GM12878 (cell line): ENCODE measurements around the gene CD7. TPM values are rescaled to one million over a fixed set of nuclear protein-coding genes. Genes with fewer than 3 reads are reported as not detected.

Source experiments
- ATAC-seq: fragments of 200-7000 bp; cut with Tn5 transposase; 3 replicates; pipeline ENCODE4 v1.9.1; 2020; ENCODE audit warnings: mild to moderate bottlenecking, moderate library complexity
- BruUV-seq: library from RNA; stranded (reverse); fragments of 400-500 nt; replicated peaks from 2 replicates; lab custom pipeline; 2021; lab: Mats Ljungman, UMichigan
- CTCF ChIA-PET: fragments of 300-600 bp; sonication (Branson Sonifier 250); formaldehyde crosslinking; extraction: SDS; loops from one replicate; lab custom pipeline; 2021; ENCODE audit warnings: inconsistent platforms; lab: Yijun Ruan, JAX
- POLR2A ChIA-PET: fragments of 350-600 bp; formaldehyde crosslinking; extraction: SDS; loops from one replicate; lab custom pipeline; 2021; ENCODE audit warnings: inconsistent platforms; lab: Charles Lee
- RAD21 ChIA-PET: fragments of 300-600 bp; sonication (Branson Sonifier 250); formaldehyde crosslinking; loops from one replicate; lab custom pipeline; 2023; ENCODE audit warnings: antibody characterized with exemption; ENCODE audit not compliant: unreplicated experiment; lab: Charles Lee
- SMC1A ChIA-PET: fragments of 300-600 bp; sonication (Branson Sonifier 250); formaldehyde crosslinking; loops from one replicate; lab custom pipeline; 2023; ENCODE audit not compliant: unreplicated experiment, uncharacterized antibody; lab: Charles Lee
- DNase-seq: peaks from one replicate; pipeline ENCODE4 v3.0.0-alpha.2; 2011; ENCODE audit warnings: low read depth, low spot score
- FAIRE-seq: peaks from 3 replicates; lab custom pipeline; 2011; peaks lifted over from hg19 to GRCh38; lab: Jason Lieb, UNC
- H2AFZ ChIP-seq: 2 replicates; pipeline ENCODE4 v1.6.0; 2011; ENCODE audit warnings: low read depth, low read length, control low read depth; ENCODE audit not compliant: control insufficient read depth
- H3K27ac ChIP-seq: 2 replicates; pipeline ENCODE4 v1.5.1; 2011; ENCODE audit warnings: control low read depth; ENCODE audit not compliant: control insufficient read depth, insufficient read depth
- H3K27me3 ChIP-seq, 2 experiments: replicated peaks in 1 of 2; 2 replicates each; pipeline versions ENCODE4 v1.6.0 to v1.6.1; 2011; ENCODE audit warnings: low read length in 1 of 2; ENCODE audit not compliant: control insufficient read depth in 2 of 2, insufficient read depth in 2 of 2
- H3K36me3 ChIP-seq, 2 experiments: 2 replicates each; pipeline ENCODE4 v1.5.1; 2011; ENCODE audit warnings: low read length in 1 of 2; ENCODE audit not compliant: control insufficient read depth in 2 of 2, insufficient read depth in 2 of 2
- H3K4me1 ChIP-seq: 2 replicates; pipeline ENCODE4 v1.6.1; 2011; ENCODE audit warnings: mild to moderate bottlenecking, low read length, moderate library complexity, mixed read lengths; ENCODE audit not compliant: control insufficient read depth, insufficient read depth
- H3K4me2 ChIP-seq: 2 replicates; pipeline ENCODE4 v1.6.0; 2011; ENCODE audit warnings: control low read depth; ENCODE audit not compliant: control insufficient read depth, insufficient read depth
- H3K4me3 ChIP-seq: fragments of 200-600 bp; sonication (generic); 2 replicates; pipeline ENCODE4 v1.5.1; 2016
- H3K79me2 ChIP-seq: 2 replicates; pipeline ENCODE4 v1.6.0; 2011; ENCODE audit warnings: low read length; ENCODE audit not compliant: control insufficient read depth, insufficient read depth
- H3K9ac ChIP-seq: 2 replicates; pipeline ENCODE4 v1.8.0; 2011; ENCODE audit warnings: low read length, control low read depth, mixed read lengths; ENCODE audit not compliant: control insufficient read depth, insufficient read depth
- H3K9me3 ChIP-seq: replicated peaks from 3 replicates; pipeline ENCODE4 v1.5.1; 2011; ENCODE audit warnings: mild to moderate bottlenecking, low read length; ENCODE audit not compliant: control insufficient read depth, insufficient read depth
- H4K20me1 ChIP-seq: 2 replicates; pipeline ENCODE4 v1.6.0; 2011; ENCODE audit not compliant: control insufficient read depth, insufficient read depth
- BMI1 ChIP-seq: fragments of 450-650 bp; IDR thresholded peaks from 2 replicates; pipeline ENCODE4 v1.6.1; 2016; ENCODE audit warnings: mild to moderate bottlenecking, moderate library complexity, borderline replicate concordance
- CBFB ChIP-seq: IDR thresholded peaks from 2 replicates; pipeline ENCODE4 v1.6.1; 2016; ENCODE audit warnings: antibody characterized with exemption, low read depth
- CHD4 ChIP-seq: fragments of 200-600 bp; sonication (generic); IDR thresholded peaks from 2 replicates; pipeline ENCODE4 v1.6.1; 2016; ENCODE audit warnings: mild to moderate bottlenecking
- CREM ChIP-seq: IDR thresholded peaks from 2 replicates; pipeline ENCODE4 v1.6.1; 2014; ENCODE audit warnings: antibody characterized with exemption, low read depth
- EP300 ChIP-seq, 2 experiments: fragments of 150-350 bp in 1 of 2; IDR thresholded peaks; 2 replicates each; pipeline ENCODE4 v1.6.1; 2011 to 2012; ENCODE audit warnings: low read depth in 2 of 2, low read length in 2 of 2, borderline replicate concordance in 1 of 2, improper control_type of control experiment in 1 of 2, inconsistent platforms in 1 of 2; ENCODE audit not compliant: control insufficient read depth in 1 of 2
- IRF4 ChIP-seq: IDR thresholded peaks from 2 replicates; pipeline ENCODE4 v1.6.1; 2011; ENCODE audit warnings: low read depth, low read length
- KAT2A ChIP-seq: conservative IDR thresholded peaks from 2 replicates; pipeline ENCODE4 v1.6.1; 2011; ENCODE audit warnings: low read depth, low read length; ENCODE audit not compliant: control insufficient read depth
- MYB ChIP-seq: fragments of 150-350 bp; IDR thresholded peaks from 2 replicates; pipeline ENCODE4 v1.6.1; 2014; ENCODE audit warnings: mild to moderate bottlenecking, low read depth, low read length, borderline replicate concordance
- RAD51 ChIP-seq: fragments of 450-650 bp; IDR thresholded peaks from 2 replicates; pipeline ENCODE4 v1.6.1; 2016; ENCODE audit warnings: moderate library complexity, mild to moderate bottlenecking, inconsistent platforms
- SMC3 ChIP-seq: IDR thresholded peaks from 2 replicates; pipeline ENCODE4 v1.6.1; 2011; ENCODE audit warnings: low read length, improper control_type of control experiment, borderline replicate concordance
- SUPT20H ChIP-seq: IDR thresholded peaks from 2 replicates; pipeline ENCODE4 v1.6.1; 2011; ENCODE audit warnings: low read depth, mild to moderate bottlenecking, low read length, moderate library complexity, borderline replicate concordance; ENCODE audit not compliant: control insufficient read depth
- TAF1 ChIP-seq: IDR thresholded peaks from 2 replicates; pipeline ENCODE4 v1.6.1; 2011; ENCODE audit warnings: mild to moderate bottlenecking, low read depth, low read length, borderline replicate concordance
- TCF3 ChIP-seq: IDR thresholded peaks from 2 replicates; pipeline ENCODE4 v1.6.1; 2012; ENCODE audit warnings: low read depth, mild to moderate bottlenecking, low read length, borderline replicate concordance; ENCODE audit not compliant: insufficient read depth
- WRNIP1 ChIP-seq: IDR thresholded peaks from 2 replicates; pipeline ENCODE4 v1.6.1; 2011; ENCODE audit warnings: low read depth, low read length, improper control_type of control experiment, borderline replicate concordance
- ZBED1 ChIP-seq: IDR thresholded peaks from 2 replicates; pipeline ENCODE4 v1.6.1; 2016; ENCODE audit warnings: borderline replicate concordance
- ZNF217 ChIP-seq: fragments of 450-650 bp; IDR thresholded peaks from 2 replicates; pipeline ENCODE4 v1.6.1; 2017; ENCODE audit warnings: antibody characterized with exemption, mild to moderate bottlenecking
- ZNF622 ChIP-seq: fragments of 450-650 bp; IDR thresholded peaks from 2 replicates; pipeline ENCODE4 v1.6.1; 2017; ENCODE audit warnings: mild to moderate bottlenecking, inconsistent platforms
- WGBS: methylation state at CpG from one replicate; pipeline ENCODE4 v1.1.6; 2016; ENCODE audit warnings: low lambda C conversion rate; ENCODE audit not compliant: insufficient replicate concordance, insufficient coverage; ENCODE audit errors: missing lambda C conversion rate; 5-methylcytosine and 5-hydroxymethylcytosine counted together
- in situ Hi-C: fragments of 300-500 bp; cut with MboI; formaldehyde crosslinking; loops from 9 replicates; pipeline ENCODE4 v1.14.3; 2018; ENCODE audit warnings: mixed read lengths
- intact Hi-C: fragments of 100-400 bp; cut with micrococcal nuclease; formaldehyde crosslinking; loops from one replicate; pipeline ENCODE4 v1.14.2; 2022; ENCODE audit not compliant: unreplicated experiment
- polyA plus RNA-seq, 11 experiments: library from polyadenylated mRNA; depleted of rRNA in 4 of 11; unstranded in 6 of 11; stranded (reverse) in 5 of 11; fragments of >200 nt; fragmentation: Nextera tagmentation in 4 of 11; fragmentation: Illumina TruSeq in 1 of 11; extraction: Ambion mirVana in 4 of 11; extraction: Trizol in 1 of 11; gene quantifications; 1 replicate in 1 of 11; 2 replicates in 10 of 11; pipeline versions ENCODE4 v1.2.1 to v1.2.3, GENCODE V29; 2011 to 2016; ENCODE audit warnings: inconsistent platforms in 2 of 11, missing spikeins in 2 of 11, low read depth in 1 of 11
- total RNA-seq, 4 experiments: library from RNA; depleted of rRNA in 3 of 4; stranded (reverse); fragments of >200 nt in 3 of 4; fragmentation: Illumina TruSeq in 1 of 4; extraction: Trizol in 1 of 4; gene quantifications; 2 replicates each; pipeline versions ENCODE4 v1.2.1 to v1.2.3, GENCODE V29; 2013 to 2021
- TF ChIP-seq, protein P1 (sequence below): IDR thresholded peaks from 2 replicates; pipeline ENCODE4 v1.6.1; 2011; ENCODE audit warnings: low read depth, mild to moderate bottlenecking, low read length, moderate library complexity, borderline replicate concordance; ENCODE audit errors: extremely low read depth

Gene CD7
- total and polyA plus RNA-seq, 10 of the 15 experiments (the other 5 are each of a cell fraction or from before 2014, with no cell fraction given): 0.33 TPM; not detected in 9

GRCh38 chr17:82366749-82367148 lies 49.3 kb upstream of the CD7 start:
- no peaks in the 10 kb centered on the region for H3K36me3 ChIP-seq
- in situ Hi-C loops (no loop called here), intact Hi-C loops (loop anchor here (5.0 kb wide), 1 partner anchor 36 kb away; no protein-coding TSS in a partner anchor)
- WGBS: 82% methylated on average over 7 of the region's 7 CpGs
- ATAC-seq: no peak
- TF ChIP-seq BMI1: no peak
- no peak for TF ChIP-seq TAF1
- TF ChIP-seq EP300 (IDR thresholded peaks at IDR 0.05; ENCODE audit: borderline replicate concordance in 1 of 2, control insufficient read depth in 1 of 2, low read depth in 2 of 2, low read length in 2 of 2): no peak
- TF ChIP-seq, protein P1, sequence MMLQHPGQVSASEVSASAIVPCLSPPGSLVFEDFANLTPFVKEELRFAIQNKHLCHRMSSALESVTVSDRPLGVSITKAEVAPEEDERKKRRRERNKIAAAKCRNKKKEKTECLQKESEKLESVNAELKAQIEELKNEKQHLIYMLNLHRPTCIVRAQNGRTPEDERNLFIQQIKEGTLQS: no peak
- no peak for TF ChIP-seq SMC3
- no peak for TF ChIP-seq IRF4
- TF ChIP-seq TCF3: no peak
- no peak for TF ChIP-seq CREM
- no peak for TF ChIP-seq WRNIP1
- no peak for TF ChIP-seq KAT2A
- TF ChIP-seq RAD51: no peak
- TF ChIP-seq ZNF622: no peak
- TF ChIP-seq MYB: no peak
- TF ChIP-seq CHD4: no peak
- TF ChIP-seq ZBED1: no peak
- no peak for TF ChIP-seq ZNF217
- no peak for TF ChIP-seq CBFB
- TF ChIP-seq SUPT20H: no peak
- no peak for FAIRE-seq
- H3K79me2 ChIP-seq: no peaks in the 10 kb centered on the region
- no peaks in the 10 kb centered on the region for H3K27me3 ChIP-seq
- peaks cover 7% of the 10 kb centered on the region for H3K4me1 ChIP-seq
- ChIA-PET POLR2A (no interaction called here), SMC1A (interaction anchor here (0.7 to 1.0 kb wide), 3 partner anchors 9 to 24 kb away, joined by 3 read pairs; no protein-coding TSS in a partner anchor), CTCF (interaction anchor here (0.8 to 1.3 kb wide), 5 partner anchors 8 to 47 kb away, joined by 3 to 6 read pairs (median 4); partner anchors contain the start of gene TEX19), RAD21 (interaction anchor here (1.0 kb wide), 1 partner anchor 14 kb away, joined by 3 read pairs; no protein-coding TSS in a partner anchor)
- H4K20me1 ChIP-seq: no peaks in the 10 kb centered on the region
- no TSS peak for BruUV-seq
- H2AFZ ChIP-seq: no peak overlapping the region
- no peak overlapping the region for H3K4me3 ChIP-seq
- no peak for DNase-seq
- no peak overlapping the region for H3K4me2 ChIP-seq
- no peaks in the 10 kb centered on the region for H3K9me3 ChIP-seq
- no peak overlapping the region for H3K27ac ChIP-seq
- no peak overlapping the region for H3K9ac ChIP-seq
